GM12864 (cell line): ENCODE measurements around the gene TGM1.

Source experiments
- DNase-seq: peaks from one replicate; pipeline ENCODE4 v3.0.0-alpha.2; 2011; ENCODE audit warnings: low read depth
- H3K4me3 ChIP-seq: 2 replicates; pipeline ENCODE4 v1.5.1; 2011; ENCODE audit warnings: mild to moderate bottlenecking, low read depth, low read length, control low read depth
- TF ChIP-seq, protein P1 (sequence below): IDR thresholded peaks from 2 replicates; pipeline ENCODE4 v1.5.1; 2011; ENCODE audit warnings: low read depth, mild to moderate bottlenecking, moderate library complexity, low read length, control low read depth, inconsistent platforms; ENCODE audit errors: missing control alignments

TGM1 gene

DNA sequence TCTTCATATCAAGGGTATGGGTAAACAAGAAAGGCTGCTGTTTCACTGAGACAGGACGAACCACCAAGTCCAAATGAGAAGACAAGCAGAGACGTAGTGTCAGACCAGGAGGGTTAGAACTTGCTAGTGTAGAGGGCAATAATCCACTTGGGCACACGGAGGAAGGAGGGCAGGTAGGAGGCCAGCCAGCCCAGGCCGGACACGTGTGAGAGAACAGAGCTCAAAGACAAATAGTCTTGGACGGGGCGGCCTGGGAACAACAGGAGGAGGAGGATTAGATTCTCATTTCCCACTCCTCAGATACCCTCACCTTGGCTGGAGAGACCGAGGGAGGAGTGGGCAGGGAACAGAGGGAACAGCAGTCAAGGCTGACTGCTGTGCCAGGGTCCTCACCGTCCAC, 27.8 kb upstream of the TGM1 start:
- no peak overlapping the region for H3K4me3 ChIP-seq
- no peak for DNase-seq
- TF ChIP-seq, protein P1, sequence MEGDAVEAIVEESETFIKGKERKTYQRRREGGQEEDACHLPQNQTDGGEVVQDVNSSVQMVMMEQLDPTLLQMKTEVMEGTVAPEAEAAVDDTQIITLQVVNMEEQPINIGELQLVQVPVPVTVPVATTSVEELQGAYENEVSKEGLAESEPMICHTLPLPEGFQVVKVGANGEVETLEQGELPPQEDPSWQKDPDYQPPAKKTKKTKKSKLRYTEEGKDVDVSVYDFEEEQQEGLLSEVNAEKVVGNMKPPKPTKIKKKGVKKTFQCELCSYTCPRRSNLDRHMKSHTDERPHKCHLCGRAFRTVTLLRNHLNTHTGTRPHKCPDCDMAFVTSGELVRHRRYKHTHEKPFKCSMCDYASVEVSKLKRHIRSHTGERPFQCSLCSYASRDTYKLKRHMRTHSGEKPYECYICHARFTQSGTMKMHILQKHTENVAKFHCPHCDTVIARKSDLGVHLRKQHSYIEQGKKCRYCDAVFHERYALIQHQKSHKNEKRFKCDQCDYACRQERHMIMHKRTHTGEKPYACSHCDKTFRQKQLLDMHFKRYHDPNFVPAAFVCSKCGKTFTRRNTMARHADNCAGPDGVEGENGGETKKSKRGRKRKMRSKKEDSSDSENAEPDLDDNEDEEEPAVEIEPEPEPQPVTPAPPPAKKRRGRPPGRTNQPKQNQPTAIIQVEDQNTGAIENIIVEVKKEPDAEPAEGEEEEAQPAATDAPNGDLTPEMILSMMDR, result no peak

DNA sequence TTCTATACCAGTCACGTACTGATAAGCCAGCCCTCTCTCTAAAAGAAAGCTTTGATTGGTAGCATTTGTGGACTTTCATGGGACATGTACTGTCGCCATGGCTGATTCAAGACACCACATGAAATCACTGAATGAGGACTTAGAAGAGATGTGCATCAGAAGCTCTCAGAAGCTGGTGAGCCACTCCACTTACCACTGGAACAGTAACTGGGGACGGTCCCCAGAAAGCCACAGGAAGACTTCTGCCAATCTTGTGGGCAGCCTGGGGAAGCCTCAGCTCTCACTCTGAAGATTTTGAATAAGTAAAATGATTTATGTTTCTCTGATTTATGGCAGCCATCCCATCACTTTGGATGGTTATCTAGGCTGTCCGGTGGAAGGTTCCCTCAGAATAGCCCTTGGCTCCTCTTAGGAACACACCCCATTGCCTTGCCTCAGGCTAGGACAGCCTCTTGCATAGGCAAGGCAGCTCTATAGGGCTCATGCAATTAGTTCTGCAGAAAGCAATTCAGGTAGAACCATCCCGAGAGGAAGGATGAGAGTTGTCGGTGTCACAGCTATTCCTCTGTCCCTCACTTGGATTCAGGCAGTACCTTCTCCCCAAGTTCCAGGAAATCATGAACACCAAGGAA, 26.8 kb upstream of the TGM1 start:
- H3K4me3 ChIP-seq, result no peak overlapping the region
- DNase-seq, result no peak
- TF ChIP-seq, protein P1, result no peak

DNA sequence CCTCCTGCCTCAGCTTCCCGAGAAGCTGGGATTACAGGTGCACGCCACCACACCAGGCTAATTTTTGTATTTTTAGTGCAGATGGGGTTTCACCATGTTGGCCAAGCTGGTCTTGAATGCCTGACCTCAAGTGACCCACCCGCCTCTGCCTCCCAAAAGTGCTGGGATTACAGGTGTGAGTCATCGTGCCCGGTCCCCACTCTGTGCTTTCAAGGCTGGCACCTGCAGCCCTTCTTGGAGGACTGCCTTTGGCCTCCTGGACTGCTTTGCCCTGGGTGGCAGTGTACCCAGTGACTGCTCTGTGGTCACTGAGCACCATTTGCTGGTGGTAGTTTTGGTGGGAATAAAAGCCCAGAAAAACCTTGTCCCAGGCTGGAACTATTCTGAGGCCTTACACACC, 24.0 kb upstream of the TGM1 start:
- TF ChIP-seq, protein P1, result no peak
- DNase-seq, result no peak
- H3K4me3 ChIP-seq, result no peak overlapping the region

DNA sequence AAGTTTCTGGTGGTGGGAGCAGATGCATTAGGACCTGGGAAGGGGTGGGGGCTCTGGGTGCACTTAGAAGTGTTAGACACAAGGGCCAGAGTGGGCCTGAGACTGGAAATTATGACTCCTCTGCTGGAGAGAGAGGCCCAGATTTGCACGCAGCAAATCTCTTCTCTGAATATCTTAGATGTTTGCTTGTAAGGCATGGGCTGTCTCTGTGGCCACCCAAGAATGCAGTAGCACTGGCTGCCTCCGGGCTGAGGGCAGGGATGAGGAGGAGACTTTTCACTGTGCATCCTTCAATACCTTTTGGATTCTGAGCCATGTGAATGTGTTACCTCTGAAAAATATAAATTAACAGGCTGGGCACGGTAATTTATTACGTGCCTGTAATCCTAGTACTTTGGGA, 22.4 kb upstream of the TGM1 start:
- H3K4me3 ChIP-seq, result no peak overlapping the region
- DNase-seq, result no peak
- TF ChIP-seq, protein P1, result no peak

DNA sequence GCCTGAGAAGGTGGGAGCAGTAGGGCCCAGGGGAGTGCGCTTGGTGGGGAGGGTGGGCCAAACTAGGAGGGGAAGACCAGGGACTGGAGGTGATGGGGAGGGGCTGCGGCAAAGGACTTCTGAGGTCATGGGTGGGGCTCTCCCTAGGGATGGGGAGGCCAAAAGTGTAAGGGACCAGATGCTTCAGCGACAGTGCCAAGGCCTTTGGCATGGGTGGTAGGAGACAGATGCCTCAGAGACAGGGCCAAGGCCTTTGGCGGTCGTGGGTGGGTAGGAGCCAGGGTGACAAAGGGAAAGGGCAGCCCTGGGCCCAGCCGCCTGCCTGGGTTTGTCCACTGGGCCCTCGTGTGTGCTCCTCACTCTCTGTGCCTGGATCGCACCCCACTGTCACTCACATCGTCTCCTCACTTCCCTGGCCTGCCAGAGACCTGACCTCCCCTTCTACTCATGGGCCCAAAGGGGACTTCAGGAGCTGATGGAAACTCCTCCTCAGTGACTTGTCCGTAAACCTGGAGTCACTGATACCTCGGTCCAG, 21.6 kb upstream of the TGM1 start:
- no peak for DNase-seq
- TF ChIP-seq, protein P1, result no peak
- H3K4me3 ChIP-seq, result no peak overlapping the region

DNA sequence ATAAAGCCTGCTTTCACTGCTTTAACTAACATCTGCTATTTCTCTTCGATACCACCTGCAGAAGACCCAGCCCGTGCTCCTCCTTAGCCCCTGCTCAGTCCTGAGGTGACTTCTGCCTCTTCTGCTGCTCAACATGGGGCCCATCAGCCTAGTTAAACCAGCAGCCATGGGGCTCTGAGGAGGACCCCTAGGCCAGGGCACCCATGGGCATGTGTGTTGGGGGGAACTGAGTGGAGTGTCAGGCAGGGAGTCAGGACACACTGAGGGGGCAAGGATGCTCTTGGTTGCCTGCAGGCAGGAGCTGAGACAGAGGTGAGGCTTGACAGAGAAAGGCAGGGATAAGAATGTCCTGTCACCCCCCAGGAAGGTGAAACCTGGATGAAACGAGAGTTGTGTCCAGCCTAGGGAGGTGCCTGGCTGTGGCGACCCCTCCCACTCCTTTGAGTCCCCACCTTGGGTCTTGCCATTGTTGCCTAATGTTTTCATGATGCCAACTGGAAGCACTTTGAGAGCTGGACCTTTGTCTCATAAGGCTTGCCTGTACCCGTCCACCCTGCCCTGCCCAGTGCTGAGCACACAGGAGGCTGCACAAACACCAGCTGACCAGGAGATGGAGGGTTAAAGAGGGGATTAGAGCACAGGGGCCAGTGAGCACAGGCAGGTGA, 21.0 kb upstream of the TGM1 start:
- no peak overlapping the region for H3K4me3 ChIP-seq
- no peak for DNase-seq
- TF ChIP-seq, protein P1, result no peak
